Measurements from ENCODE around the gene GRK5.

Gene GRK5

GRCh38 chr10:119451300-119451896 lies 244.0 kb downstream of the GRK5 start:
- no peak for TF ChIP-seq CTCF (IDR thresholded peaks at IDR 0.05)
- H3K4me1 ChIP-seq (ENCODE audit: control insufficient read depth in 1 of 2, insufficient read depth in 1 of 2, low read depth in 1 of 2, low read length in 1 of 2): no peaks in the 10 kb centered on the region
- no peaks in the 10 kb centered on the region for H3K9me3 ChIP-seq
- no peaks in the 10 kb centered on the region for H3K27me3 ChIP-seq
- H3K4me3 ChIP-seq (ENCODE audit: low read depth in 1 of 2, low read length in 1 of 2): no peak overlapping the region
- peaks cover 59% of the 10 kb centered on the region for H3K36me3 ChIP-seq
- no peak overlapping the region for H3K27ac ChIP-seq

DNA sequence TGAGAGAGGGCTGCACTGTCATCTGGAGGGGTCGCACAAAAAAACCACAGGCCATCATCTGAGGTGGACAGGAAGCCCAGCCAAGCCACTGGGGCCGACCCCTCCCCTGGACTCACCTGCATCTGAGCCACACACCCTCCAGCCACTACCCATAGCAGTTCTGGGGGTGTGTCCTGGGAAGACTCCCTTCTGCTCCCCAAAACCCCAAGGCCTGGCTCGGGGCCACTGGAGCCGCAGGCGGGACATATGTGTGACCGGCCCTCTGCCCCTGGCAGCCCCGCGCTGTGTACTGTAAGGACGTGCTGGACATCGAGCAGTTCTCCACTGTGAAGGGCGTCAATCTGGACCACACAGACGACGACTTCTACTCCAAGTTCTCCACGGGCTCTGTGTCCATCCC lies 245.0 kb downstream of the GRK5 start:
- no peaks in the 10 kb centered on the region for H3K9me3 ChIP-seq
- no peak overlapping the region for H3K4me3 ChIP-seq (ENCODE audit: low read depth in 1 of 2, low read length in 1 of 2)
- H3K36me3 ChIP-seq: peaks cover 56% of the 10 kb centered on the region
- TF ChIP-seq CTCF (IDR thresholded peaks at IDR 0.05): no peak
- H3K27me3 ChIP-seq: no peaks in the 10 kb centered on the region
- no peaks in the 10 kb centered on the region for H3K4me1 ChIP-seq (ENCODE audit: control insufficient read depth in 1 of 2, insufficient read depth in 1 of 2, low read depth in 1 of 2, low read length in 1 of 2)
- H3K27ac ChIP-seq: no peak overlapping the region

GRCh38 chr10:119453313-119453712 lies 245.9 kb downstream of the GRK5 start:
- no peak for TF ChIP-seq CTCF (IDR thresholded peaks at IDR 0.05)
- H3K4me3 ChIP-seq (ENCODE audit: low read depth in 1 of 2, low read length in 1 of 2): no peak overlapping the region
- no peaks in the 10 kb centered on the region for H3K9me3 ChIP-seq
- no peaks in the 10 kb centered on the region for H3K27me3 ChIP-seq
- no peaks in the 10 kb centered on the region for H3K4me1 ChIP-seq (ENCODE audit: control insufficient read depth in 1 of 2, insufficient read depth in 1 of 2, low read depth in 1 of 2, low read length in 1 of 2)
- no peak overlapping the region for H3K27ac ChIP-seq
- peaks cover 49% of the 10 kb centered on the region for H3K36me3 ChIP-seq

DNA sequence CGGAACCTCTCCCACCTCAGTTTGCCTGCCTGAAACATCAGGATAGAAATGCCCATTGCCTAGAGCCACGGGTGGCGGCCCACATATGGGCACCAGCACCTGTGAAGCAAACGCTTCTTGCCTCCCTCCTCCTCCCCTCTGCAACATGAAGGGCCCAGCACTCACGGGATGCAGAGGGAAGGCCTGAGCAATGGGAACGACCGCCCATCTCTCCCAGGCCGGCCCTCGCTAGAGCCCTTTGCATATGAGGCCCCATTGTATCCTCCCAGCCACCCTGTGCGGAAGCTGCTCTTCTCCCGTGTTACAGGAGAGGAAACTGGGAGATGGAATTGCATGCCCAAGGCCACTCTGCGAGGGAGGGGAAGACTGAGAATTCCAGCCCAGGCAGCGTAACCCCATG lies 246.9 kb downstream of the GRK5 start:
- Histone ChIP-seq H3K9me3 (no peaks in the 10 kb centered on the region), H3K27ac (no peak overlapping the region), H3K27me3 (no peaks in the 10 kb centered on the region), H3K4me3 (ENCODE audit: low read depth in 1 of 2, low read length in 1 of 2) (no peak overlapping the region), H3K36me3 (peaks cover 39% of the 10 kb centered on the region), H3K4me1 (ENCODE audit: control insufficient read depth in 1 of 2, insufficient read depth in 1 of 2, low read depth in 1 of 2, low read length in 1 of 2) (no peaks in the 10 kb centered on the region)
- no peak for TF ChIP-seq CTCF (IDR thresholded peaks at IDR 0.05)

- no peak for TF ChIP-seq CTCF (IDR thresholded peaks at IDR 0.05)
- Histone ChIP-seq H3K27me3 (no peaks in the 10 kb centered on the region), H3K36me3 (peaks cover 33% of the 10 kb centered on the region), H3K9me3 (no peaks in the 10 kb centered on the region), H3K27ac (no peak overlapping the region), H3K4me1 (ENCODE audit: control insufficient read depth in 1 of 2, insufficient read depth in 1 of 2, low read depth in 1 of 2, low read length in 1 of 2) (no peaks in the 10 kb centered on the region), H3K4me3 (ENCODE audit: low read depth in 1 of 2, low read length in 1 of 2) (no peak overlapping the region)
Measured at GRCh38 chr10:119454990-119455389, 247.6 kb downstream of the GRK5 start.

Data from neutrophil (primary cell).